Spleen (tissue), 7 donors: ENCODE measurements around the gene UNC13A.

ENCODE experiments used
- CTCF ChIP-seq, 11 experiments: fragments of 200-600 bp in 7 of 11; fragments of 450-650 bp in 4 of 11; sonication (generic) in 4 of 11; IDR thresholded peaks in 8 of 11; conservative IDR thresholded peaks in 3 of 11; 1 replicate in 7 of 11; 2 replicates in 4 of 11; pipeline versions ENCODE4 v1.4.0 to v1.8.0; 2016 to 2021; ENCODE audit warnings: antibody characterized with exemption in 11 of 11, inconsistent platforms in 4 of 11, mild to moderate bottlenecking in 1 of 11
- POLR2A ChIP-seq, 3 donors: fragments of 450-650 bp; IDR thresholded peaks; one replicate each; pipeline ENCODE4 v1.5.1; 2017; ENCODE audit warnings: antibody characterized with exemption in 3 of 3, mild to moderate bottlenecking in 1 of 3
- POLR2AphosphoS5 ChIP-seq, 3 donors: sonication (generic); formaldehyde crosslinking; IDR thresholded peaks; one replicate each; pipeline ENCODE4 v1.5.1; 2017; ENCODE audit warnings: antibody characterized with exemption in 3 of 3
- donor health status: DM: no; HTN: no; CAD: no; lungs with moderate emphysema.
- donor health status: DM: no; HTN: no; CAD: no.
- donor health status: DM: no; HTN: no; CAD: no.

DNA sequence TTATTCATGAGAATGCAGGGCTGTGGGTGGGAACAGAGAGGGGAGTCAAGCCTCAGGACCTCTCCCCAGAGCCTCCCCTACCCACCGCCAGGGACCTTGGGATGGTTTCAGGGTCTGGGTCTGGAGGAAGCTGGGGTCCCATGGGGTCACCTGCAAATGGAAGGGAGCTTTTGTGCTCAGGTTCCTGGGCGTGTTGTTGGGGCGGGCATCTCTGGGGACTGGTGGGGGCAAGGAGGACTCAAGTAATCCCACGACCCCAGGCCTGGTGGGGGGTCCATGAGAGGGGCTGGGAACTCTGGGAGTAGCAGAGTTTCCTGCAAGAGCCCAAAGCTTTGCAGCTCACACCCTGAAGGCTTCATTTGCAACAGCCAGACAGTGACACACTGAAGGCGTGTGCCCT is 60.2 kb downstream of the UNC13A start:
- TF ChIP-seq CTCF (IDR thresholded peaks at IDR 0.05 in 8 of 11, conservative IDR thresholded peaks at IDR 0.05 in 3 of 11) (no peak), POLR2A (IDR thresholded peaks at IDR 0.05) (no peak), POLR2AphosphoS5 (IDR thresholded peaks at IDR 0.05) (no peak)
